NCI-H526 treated with DMSO at 0.1 percent for 48 hours (cell line): ENCODE measurements around the gene RASA3.
"Not testable (repeated sequence)": the region's sequence is repeated elsewhere in the genome, so short reads cannot be mapped to it uniquely, and the experiment has no call there.

ENCODE experiments used
- DNase-seq: peaks from one replicate; lab custom pipeline; 2025; lab: John Stamatoyannopoulos, UW

The RASA3 gene

DNA sequence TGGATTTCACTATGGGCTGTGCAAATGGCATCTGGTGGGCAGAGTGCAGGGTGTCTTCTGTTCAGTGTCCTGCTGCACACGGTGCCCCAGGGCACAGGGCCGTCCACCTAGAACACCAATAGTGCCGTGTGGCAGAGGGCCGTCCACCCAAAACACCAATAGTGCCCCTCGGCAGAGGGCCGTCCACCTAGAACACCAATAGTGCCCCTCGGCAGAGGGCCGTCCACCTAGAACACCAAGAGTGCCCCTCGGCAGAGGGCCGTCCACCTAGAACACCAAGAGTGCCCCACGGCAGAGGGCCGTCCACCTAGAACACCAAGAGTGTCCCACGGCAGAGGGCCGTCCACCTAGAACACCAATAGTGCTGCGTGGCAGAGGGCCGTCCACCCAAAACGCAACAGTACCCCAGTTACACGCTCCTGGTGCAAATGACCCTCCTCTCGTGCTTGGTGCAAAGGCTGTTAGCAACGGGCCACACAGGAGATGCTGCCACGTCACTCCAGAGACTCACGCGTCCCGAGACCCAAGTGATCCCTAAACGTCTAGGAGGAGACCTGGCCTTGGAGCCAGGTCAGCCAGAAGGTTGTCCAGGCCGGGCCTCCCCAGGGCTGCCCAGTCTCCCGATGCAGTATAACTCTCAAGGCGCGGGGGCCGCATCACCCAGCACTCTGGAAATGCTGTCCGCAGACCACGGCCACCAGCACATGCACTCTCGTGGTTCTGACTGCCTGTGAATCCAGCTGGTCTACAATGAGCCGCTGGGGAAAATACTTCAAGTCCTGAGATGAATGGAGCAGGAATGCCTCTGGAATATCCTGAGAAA is 51.5 kb downstream of the RASA3 start:
- DNase-seq = no peak

DNA sequence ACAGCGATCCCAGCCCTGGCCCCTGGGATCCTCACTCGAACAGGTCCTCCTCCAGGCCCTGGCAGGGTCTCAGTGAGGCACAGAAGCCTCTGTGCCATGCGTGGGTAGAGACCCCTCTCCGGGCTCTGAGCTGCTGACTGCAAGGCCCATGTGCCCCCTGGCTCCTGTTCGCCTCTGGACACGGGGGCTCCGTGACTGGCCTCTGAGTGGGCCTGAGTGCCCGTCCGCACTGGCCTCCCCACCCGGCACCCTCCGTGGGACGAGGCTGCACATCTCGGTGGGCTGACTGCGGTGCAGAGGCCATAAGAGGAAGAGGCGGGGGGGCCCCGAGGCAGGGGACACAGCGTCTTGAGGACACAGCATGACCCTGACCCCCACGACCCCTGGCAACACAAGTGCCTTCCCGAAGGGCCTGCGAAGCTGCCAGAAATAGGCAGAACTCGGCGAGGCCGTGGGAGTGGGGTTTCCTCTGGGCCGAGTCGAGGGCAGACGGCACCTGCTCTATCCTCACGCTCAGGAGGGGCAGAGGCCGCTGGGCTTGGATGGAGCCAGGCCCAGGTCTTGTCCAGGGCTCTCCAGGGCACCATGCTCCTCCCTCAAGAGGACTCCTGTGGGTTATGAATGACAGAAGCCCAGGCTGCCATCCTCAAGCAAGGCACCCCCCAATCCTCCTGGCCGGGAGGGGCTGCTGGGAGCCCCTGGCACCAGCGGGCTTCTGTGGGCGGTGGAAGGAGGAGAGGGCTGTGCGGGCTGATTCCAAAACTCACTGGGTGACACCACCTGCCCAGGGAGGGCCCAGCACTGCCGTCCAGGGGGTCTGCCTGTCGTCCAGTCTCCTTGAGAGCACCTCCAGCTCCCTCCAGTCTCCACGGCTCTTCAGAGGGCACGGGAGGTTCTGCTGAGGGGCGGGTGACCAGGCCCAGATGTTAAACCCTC is 52.6 kb downstream of the RASA3 start:
- no peak for DNase-seq

DNA sequence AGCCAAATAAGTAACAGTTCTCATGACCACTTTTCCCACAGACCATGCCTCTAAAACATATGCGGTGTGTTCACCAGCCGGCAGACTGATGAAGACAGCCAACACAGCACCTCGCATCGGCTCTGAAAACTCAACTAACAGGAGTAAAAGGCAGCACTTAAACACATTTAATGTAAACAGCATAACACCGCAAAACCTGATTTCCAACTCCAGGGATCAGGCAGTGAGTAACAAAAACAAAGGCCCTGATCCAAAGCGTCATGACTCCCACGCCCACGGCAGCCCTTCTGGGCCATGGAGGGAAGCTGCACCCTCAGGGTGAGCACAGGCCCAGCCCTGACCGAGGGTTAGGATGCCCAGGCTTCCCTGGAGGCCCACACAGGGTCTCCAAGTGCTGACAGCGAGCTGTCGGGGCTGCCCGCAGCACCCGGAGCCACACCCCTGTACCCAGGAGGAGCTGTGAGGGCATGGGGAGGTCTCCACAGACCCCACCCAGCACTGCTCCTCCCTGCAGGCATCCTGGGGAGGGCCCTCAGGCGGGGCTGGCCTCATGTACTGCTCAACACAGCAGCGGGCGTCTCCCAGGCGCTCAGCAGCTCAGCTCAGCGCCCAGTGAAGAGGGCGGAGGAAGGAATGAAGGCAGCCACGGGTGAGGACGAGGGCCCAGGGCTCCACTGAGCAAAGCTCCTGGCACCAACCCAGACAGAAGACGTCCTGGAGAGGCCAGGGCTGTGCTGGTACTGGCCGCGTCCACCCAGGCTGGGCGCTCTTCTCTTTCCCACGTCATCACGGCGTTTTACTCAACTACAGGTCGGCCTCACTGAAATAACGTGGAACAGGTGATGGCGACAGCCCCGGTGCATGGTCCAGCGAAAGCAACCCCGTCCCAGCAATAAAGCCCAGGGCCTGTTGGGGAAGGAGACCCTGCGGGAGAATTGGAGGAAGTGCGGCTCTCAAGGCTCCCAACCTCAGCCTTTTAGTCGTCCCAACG is 53.7 kb downstream of the RASA3 start:
- DNase-seq = no peak

DNA sequence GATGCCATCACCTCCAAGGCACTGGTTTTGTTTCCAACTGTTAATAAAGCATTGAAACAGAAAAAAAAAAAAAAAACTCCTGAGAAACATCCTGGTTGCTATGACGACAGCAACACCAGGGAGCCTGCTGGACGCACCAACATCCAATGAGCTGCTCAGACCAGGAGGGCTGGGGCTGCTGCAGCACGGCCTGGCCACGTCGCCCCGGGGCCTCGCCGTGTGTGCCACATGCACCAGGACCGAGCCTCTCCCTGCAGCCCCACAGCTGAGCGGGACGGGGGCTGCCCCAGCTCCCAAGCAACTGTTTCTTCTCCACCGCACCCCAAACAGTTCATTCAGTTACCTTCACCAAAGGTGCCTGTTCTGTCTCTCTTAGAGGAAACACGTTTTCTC is 54.5 kb downstream of the RASA3 start:
- no peak for DNase-seq

DNA sequence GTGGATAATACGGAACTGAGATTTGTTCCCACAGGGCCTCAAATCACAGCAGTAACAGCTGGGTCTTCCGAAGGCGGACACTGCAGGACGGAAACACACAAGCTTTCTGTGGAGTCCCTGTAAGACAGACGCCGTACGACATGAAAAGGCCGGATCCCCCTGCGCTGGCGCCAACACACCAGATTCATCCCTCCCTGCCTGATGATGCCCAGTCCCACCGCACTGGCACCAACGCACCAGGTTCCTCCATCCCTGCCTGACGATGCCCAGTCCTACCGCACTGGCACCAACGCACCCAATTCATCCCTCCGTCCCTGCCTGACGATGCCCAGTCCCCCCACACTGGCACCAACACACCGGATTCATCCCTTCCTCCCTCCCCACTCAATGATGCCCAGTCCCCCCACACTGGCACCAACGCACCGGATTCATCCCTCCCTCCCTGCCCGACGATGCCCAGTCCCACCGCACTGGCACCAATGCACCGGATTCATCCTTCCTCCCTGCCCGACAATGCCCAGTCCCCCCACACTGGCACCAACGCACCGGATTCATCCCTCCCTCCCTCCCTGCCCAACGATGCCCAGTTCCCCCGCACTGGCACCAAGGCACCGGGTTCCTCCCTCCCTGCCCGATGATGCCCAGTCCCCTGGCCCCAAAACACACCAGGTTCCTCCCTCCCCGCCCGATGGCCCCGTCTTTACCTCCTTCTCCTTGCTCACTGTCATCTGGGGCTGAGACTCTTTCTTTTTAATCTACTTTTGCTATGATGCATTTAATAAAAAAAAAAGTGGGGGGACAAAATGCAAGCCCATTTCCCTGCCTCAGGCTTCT is 55.1 kb downstream of the RASA3 start:
- DNase-seq = no peak

DNA sequence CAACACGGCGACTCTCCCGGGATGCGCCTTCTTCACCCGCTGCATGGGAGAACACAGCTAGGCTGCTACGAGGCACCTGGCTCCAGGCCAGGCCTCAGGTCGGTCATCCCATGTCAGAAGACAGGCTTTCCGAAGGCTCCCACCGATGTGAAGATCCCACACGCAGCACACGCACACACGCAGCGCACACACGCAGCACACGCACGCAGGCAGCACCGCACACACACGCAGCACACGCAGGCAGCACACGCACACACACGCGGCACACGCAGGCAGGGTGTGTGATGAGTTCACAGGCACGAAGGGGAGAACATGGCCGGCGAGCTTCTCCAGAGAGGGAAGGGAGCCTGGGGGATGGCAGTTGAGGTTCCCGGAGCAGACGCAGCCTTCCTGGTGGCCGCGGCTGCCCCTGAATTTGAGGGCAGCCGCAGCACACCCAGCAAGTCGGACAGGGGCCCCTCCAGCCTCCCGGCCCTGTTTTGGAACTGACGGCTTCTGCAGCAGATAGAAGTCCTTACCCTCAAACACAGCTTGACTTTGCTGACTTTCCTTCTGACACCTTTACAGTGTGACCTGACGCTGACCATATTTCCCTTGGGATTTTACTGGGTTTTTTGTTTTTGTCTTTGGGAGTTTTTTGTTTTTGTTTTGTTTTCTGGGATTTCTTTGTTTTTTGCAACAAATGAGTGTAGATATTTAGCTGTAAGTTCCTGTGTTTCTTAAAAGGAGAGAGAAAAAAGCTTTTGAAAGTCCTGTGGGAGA is 55.9 kb downstream of the RASA3 start:
- DNase-seq = no peak

DNA sequence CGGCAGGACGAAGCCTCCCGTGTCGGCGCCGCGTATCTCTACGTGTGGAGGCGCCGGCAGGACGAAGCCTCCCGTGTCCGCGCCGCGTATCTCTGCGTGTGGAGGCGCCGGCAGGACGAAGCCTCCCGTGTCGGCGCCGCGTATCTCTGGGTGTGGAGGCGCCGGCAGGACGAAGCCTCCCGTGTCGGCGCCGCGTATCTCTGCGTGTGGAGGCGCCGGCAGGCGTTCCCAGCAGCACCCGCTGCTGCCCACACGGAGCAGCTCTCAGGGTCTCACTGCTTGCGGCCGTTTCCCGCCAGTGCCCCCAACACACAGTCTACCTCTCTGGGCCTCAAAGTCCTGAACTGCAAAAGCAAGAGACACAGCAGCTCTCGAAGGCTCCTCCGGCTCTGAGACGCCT is 56.6 kb downstream of the RASA3 start:
- DNase-seq = not testable (repeated sequence)

DNA sequence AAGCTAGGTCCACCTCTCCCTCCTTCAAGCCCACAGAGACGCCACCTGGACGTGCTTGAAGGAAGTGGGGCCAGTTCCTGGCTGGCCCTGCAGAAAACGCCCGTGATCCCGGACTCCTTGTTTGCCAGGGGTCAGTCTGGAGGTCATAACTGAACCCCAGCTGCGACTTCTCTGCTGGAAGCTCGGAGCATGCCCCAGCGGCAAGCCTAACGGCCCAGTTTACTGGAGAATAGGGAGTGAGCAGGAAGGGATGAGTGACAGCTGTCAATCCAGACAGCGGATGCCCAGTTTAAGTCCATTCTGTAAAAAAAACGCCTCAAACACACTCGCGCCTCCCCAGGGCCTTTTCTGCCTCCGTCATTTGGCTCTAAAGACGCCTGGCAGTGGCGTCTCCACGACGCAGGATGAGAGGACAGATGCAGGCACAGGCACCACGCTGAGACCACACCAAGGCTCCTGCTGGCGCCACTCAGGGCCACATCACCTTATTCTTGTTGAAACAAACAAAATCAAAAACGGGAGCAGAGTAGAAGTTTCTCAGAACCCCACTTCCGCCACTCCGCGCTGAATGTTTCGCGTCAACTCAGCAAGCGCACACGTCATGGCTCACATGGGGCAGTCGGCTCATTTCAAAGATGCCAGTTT is 57.6 kb downstream of the RASA3 start:
- DNase-seq = no peak

DNA sequence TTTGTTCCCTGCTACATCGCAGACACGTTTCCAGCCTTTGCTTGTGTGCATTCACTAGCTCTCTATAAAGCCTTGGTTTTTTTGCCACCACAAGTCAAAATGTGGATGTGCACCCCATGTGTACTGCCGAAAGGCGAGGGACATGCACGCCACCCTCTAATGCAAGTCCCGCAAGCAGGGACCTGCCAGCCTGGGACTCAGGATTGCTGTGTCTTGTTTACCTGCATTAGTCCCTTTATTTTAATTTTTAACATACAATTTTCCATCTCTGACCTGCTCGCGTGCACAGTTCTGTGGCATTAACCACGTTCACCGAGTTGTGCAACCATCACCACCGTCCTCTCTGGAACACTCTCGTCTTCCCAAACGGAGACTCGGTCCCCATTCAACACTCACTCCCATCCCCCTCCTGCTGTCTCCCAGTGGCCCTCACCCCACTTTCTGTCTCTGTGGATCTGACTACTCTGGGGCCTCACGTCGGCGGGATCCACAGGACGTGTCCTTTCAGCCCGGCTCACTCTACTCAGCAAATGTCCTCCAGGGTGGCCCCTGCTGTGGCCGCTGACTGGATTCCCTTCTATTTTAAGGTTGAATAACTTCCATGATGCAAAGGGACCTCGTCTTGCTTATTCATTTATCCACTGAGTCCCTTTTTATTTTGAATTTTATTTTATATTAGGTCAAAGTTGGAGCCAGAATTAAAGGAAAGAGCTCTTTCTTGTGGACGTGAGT is 58.4 kb downstream of the RASA3 start:
- no peak for DNase-seq

DNA sequence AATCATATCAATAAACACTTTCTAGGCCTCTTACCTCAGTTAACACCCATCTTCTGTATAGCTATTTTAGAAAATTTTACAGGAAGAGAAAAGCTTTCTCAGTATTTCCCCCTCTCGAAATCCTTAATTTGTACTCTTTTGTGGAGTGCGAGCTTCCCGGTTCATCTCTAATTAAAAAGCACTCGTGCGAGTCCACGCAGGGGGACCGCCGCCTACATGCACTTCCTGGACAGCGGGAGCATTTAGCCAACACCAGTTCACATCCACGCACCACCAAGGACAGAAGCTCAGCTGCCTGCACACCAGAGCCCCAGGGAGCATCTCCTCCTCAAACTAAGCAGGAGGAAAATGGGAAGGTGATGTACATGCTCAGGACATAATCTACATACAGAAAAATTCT is 60.0 kb downstream of the RASA3 start:
- no peak for DNase-seq

DNA sequence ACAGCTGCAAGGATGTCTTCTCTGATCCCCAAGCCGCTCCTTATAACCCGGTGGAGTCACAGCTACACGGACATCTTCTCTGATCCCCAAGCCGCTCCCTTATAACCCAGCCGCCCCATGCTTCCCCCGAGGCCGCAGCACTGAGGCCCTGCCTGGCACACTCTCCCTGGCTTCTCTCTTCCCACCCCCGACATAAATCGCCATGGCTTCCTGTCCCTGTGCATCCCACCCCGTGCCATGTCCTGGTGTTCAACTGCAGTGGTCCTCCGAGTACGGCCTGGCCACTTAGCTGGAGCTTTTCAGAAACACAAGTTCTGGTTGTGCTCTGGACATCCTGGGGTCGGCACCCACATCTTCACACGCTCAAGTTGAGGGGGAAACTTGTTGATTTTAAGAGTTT is 60.4 kb downstream of the RASA3 start:
- no peak for DNase-seq

DNA sequence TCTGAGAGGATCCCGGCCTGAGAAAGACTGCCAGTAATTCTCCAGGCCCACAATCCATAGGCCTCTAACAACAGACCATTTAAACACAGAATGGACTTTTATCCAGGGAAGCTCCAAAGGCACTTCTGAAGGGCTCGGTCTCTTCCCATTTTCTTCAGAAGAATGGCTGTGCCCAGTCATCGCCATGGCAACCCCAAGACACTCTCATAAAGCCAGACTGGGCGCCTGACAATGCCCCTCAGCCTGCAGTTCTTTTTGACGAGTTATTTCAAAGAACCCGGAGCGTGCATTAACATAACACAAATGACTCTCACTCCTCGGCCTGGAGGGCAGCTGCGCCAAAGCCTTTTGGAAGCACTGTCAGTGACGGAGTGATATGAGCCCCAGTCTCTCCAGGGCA is 61.0 kb downstream of the RASA3 start:
- DNase-seq = no peak

DNA sequence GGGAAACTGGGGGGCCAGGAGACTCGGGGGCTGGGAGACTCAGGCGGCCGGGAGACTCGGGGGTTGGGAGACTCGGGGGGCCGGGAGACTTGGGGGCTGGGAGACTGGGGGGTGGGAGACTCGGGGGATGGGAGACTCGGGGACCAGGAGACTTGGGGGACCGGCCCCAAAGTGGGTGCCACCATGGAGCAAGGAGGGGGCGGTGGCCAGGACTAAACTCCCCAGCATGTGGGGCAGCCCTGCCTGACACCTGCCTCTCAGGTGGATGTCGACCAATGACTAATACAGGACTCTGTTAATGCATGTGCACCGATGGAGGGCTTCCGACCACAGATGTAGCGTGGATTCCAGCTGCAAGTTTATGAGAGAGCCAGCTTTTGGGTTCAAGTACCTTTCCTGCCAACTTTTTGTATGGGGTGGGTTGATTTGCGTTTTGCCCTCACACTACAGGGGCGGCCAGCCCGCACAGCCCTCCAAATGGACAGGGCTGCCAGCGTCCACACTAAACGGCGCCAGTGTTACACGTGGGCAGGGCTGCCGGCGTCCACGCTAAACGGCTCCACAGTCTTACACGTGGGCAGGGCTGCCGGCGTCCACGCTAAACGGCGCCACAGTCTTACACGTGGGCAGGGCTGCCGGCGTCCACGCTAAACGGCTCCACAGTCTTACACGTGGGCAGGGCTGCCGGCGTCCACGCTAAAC is 62.2 kb downstream of the RASA3 start:
- no peak for DNase-seq

DNA sequence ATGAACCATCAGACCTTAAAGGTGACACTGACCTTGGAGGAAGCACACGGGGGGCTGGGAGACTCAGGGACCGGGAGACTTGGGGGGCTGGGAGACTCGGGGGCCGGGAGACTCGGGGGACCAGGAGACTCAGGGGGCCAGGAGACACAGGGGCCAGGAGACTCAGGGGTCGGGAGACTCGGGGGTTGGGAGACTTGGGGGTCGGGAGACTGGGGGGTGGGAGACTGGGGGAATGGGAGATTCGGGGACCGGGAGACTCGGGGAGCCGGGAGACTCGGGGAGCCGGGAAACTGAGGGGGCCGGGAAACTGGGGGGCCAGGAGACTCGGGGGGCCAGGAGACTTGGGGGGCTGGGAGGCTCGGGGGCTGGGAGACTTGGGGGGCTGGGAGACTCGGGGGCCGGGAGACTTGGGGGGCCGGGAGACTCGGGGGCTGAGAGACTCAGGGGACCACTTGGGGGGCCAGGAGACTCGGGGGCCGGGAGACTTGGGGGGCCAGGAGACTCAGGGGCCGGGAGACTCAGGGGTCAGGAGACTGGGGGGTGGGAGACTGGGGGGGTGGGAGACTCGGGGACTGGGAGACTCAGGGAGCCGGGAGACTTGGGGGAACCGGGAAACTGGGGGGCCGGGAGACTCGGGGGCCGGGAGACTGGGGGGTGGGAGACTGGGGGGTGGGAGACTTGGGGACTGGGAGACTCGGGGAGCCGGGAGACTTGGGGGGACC is 62.9 kb downstream of the RASA3 start:
- no peak for DNase-seq

DNA sequence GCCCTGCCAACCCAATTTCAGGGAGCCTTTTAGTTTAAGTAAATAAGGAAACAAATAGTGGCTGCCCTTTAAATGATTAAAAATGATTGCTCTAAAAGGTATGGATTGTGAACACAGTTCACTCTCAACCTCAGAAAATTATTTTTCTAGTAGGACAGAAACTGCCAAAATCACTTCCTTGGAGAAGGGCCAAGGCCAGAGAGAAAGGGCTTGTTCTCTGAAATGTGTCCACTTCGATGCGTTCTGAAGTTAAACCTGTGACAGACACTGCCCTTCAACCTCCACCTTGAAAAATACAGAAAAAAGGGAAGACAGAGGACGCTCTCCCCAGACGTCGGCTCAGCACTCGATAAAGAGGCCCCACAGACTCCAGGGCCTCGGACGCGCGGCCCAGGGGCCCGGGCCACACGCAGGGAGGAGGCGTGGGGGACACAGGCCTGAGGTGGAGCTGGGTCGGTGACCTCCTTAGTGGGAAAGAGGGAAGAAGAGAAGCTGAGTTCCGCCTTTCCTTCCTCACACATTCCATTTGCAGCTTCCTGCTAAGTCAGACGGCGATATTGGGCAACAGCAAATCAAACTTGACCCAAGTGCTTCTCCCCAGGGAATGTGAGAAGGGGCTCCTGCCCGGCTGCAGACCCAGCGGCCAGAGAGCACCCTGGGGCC is 63.6 kb downstream of the RASA3 start:
- DNase-seq = no peak

DNA sequence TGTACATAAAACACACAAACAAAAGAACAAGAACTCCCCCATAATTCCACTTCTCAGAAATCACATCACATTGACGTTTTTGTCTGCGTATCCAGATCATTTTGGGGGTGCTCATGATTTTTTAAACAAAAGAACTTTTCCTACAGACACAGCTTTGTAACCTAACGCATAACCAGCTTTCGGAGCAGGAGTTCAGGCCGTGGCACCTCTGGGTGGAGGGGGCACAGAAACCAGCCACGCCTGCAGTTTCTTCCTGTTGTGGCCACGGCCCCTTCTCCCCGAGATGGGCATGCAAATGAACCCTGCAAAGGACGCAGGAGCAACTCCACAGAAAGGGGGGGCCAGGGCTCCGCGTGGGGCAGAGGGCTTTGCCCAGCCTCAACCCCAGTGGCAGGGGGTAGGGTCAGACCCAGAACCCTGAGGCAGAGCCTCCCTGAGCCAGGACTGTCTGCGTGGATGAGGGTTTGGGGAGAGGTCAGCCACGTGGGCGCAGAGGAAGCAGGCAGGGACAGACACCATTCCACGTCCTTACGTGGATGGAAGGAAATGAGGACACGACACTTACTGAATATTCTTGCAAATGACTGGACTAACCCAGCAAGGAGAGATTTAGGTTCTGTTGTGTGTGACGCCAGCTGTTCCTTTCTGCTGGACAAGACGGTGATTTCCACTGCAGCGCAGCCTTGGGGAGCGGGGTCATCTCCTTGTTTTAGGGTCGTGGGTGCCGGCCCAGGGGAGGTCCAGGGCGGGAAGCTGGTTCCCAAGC is 64.4 kb downstream of the RASA3 start:
- no peak for DNase-seq
